GM15510 (cell line): Measurements from ENCODE around the gene OR10A2.

Experiments used
- POLR2A ChIP-seq: IDR thresholded peaks from 3 replicates; pipeline ENCODE4 v1.6.1; 2011; ENCODE audit warnings: borderline replicate concordance; ENCODE audit not compliant: insufficient read length; ENCODE audit errors: extremely low read depth

Gene OR10A2

GRCh38 chr11:6864438-6864837 lies 1.6 kb downstream of the OR10A2 start:
- no peak for TF ChIP-seq POLR2A

GRCh38 chr11:6871278-6871677 lies 8.4 kb downstream of the OR10A2 start:
- TF ChIP-seq POLR2A = no peak

DNA sequence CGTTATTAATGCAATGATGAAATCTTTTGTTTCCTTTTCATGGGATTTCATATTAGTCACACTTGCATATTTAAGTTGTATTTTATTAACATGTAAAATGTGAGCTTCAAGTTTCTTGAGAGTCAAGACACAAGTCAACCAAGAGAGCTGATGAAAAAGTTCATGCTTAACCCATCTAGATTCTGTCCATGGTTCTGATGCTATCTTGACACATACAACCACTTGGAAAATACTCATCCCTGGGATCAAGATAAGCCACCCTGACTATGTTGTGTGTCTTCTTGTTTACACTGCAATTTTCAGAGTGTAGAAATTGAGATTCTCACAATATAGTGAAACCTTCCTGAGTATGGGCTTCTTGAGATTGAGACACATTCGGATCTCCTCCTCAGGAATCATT lies 12.9 kb downstream of the OR10A2 start:
- no peak for TF ChIP-seq POLR2A

GRCh38 chr11:6876325-6876724 lies 13.5 kb downstream of the OR10A2 start, which contains the start of gene OR10A4:
Gene OR10A4 (plus strand): TSS chr11:6876625. CDS start chr11:6876648, 23 bp downstream.
- no peak for TF ChIP-seq POLR2A

DNA sequence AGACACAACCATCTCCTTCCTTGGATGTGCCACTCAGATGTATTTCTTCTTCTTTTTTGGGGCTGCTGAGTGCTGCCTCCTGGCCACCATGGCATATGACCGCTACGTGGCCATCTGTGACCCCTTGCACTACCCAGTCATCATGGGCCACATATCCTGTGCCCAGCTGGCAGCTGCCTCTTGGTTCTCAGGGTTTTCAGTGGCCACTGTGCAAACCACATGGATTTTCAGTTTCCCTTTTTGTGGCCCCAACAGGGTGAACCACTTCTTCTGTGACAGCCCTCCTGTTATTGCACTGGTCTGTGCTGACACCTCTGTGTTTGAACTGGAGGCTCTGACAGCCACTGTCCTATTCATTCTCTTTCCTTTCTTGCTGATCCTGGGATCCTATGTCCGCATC lies 14.1 kb downstream of the OR10A2 start:
- TF ChIP-seq POLR2A = no peak

DNA sequence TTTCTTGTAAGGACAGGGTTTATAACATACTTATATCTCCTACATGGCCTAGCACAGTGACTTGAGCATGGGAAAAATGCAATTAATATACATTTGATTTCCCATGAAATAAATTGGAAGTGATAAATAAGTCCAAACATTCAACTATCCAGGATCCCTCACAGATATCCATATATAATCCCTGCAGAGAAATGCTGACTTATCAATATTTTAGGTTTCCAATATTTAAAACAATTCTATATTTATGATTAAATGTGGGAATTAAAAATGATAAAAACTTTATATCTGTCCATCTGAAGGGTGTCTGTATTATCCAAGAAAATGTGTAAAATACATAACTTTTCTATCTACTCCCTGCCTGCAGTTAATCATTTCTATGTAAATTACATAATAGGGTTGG lies 19.9 kb downstream of the OR10A2 start:
- no peak for TF ChIP-seq POLR2A

GRCh38 chr11:6888830-6889229 lies 26.0 kb downstream of the OR10A2 start:
- no peak for TF ChIP-seq POLR2A

GRCh38 chr11:6889835-6890234 lies 27.0 kb downstream of the OR10A2 start:
- TF ChIP-seq POLR2A = no peak

- TF ChIP-seq POLR2A = no peak
Measured at GRCh38 chr11:6892400-6892799, 29.5 kb downstream of the OR10A2 start, which contains the start of gene OR2D2. Gene OR2D2 (minus strand): TSS chr11:6892500. CDS start chr11:6892500, 0 bp downstream.

DNA sequence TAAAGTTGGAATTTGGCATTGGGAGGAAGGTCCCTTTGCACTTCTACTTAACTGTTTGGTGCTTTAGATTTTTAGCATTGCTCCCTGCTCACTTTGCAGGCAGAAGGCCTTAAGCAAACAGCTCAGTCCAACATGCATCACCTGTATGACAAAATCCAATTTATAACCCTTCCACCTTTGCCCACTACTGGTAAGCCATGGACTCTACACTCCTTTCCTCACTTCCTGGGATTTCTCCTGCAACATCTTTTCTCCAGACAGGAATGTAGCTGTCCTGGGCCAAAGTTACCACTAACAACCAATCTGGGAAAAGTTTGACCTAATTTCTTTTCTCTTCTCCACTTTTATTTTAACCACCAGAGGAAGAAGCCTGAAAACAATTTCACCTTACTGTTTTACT lies 31.2 kb downstream of the OR10A2 start:
- TF ChIP-seq POLR2A = no peak

- no peak for TF ChIP-seq POLR2A
Measured at GRCh38 chr11:6895010-6895409, 32.2 kb downstream of the OR10A2 start.

- no peak for TF ChIP-seq POLR2A
Measured at GRCh38 chr11:6898911-6899310, 36.1 kb downstream of the OR10A2 start.

DNA sequence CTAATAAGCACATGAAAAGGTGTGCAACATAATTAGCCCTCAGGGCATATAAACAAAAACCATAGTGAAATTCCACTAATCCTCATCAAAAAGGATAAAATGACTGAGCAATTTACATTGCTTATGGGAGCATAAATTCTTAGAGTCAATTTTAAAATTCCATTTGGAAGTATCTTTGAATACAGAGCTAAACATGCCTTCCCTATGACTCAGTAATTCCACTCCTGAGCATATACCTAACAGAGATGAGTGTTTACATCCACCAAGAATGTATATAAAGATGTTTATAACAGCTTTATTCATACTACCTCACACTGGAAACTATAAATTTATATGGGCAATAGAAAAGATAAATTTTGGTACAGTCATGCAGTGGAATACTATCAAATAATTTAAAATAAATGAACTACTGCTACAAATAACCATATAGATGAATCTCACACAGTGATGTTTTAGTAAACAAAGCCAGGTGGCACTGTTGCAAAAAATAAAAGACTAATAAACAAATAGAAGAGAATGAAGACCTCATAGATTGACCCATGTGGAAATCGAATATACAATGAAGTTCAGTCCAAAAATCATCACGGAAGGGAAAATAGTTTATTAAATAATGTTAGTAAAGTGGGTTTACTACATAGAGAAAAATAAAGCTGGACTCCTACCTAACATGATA lies 37.6 kb downstream of the OR10A2 start:
- no peak for TF ChIP-seq POLR2A

DNA sequence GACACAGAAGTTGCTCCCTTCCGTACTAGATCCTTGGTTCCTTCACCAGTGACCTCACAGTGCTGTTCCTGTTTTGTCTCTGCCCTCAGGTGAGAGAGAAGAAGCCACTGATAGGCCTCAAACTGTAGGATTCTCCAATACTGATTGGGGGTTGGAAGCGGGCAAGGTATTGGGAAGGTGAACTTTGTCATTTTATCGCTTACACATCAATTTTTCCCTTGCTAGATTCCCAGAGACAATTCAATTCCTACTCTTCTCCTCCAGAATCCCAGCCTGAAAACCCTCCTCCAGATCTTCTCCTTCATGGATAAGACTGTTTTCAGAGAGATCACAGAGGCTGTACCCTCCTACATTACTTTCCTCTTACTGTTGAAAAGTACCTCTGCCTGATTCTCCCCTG lies 48.5 kb downstream of the OR10A2 start:
- TF ChIP-seq POLR2A = no peak

DNA sequence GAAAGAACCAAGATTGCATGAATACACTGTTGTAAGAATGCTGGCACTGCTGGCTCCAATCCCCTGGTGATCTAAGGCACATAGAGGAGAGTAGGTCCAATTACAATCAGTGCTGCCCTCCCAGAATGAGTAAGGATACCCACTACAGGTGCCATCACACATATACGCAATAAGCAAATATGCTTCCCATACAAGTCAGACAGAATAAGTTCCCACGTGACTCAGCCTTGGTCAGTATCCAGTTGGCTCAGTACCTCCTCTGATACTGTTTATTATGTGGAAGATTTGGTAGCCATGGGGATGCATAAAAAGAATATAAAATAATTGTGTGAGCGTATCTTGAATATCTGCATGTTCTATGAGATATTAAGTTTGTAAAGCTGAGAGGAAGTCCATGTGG lies 49.1 kb downstream of the OR10A2 start:
- TF ChIP-seq POLR2A = no peak

DNA sequence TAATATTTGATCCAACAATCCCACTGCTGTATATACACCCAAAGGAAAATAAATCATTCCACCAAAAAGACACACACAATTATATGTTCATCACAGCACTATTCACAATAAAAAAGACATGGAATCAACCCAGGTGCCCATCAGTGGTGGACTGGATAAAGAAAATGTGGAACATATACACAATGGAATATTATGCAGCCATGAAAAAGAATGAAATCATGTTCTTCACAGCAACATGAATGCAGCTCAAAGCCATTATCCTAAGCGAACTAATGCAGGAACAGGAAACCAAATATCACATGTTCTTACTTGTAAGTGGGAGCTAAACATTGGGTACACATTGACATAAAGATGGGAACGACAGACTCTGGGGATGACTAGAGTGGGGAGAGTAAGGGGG lies 56.8 kb downstream of the OR10A2 start:
- no peak for TF ChIP-seq POLR2A

DNA sequence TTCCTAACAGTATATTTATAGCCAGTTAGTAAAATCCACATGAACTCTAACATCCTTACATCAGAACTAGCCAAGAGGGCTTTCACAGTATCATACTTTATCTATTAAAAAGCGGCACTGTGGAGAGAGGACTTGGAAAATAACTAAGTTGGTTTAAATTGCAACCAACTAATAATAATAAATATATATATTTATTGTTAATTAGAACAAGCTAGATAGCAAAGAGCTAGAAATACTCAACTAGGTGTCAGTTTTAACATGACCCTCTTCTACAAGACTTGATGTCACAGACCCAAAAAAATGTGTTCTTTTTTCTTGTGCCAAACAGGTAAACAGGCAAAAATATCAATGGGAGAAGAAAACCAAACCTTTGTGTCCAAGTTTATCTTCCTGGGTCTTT lies 57.8 kb downstream of the OR10A2 start, which contains the start of gene OR2D3:
Gene OR2D3, plus strand, starts transcription at position 301 of the 400 bp plus-strand sequence. Its CDS starts 0 bp downstream, at position 301.
- TF ChIP-seq POLR2A = no peak
